GM19043 (cell line): Measurements from ENCODE around the gene VCX2.
"Not testable (repeated sequence)": the region's sequence is repeated elsewhere in the genome, so short reads cannot be mapped to it uniquely, and the experiment has no call there.

Experiments used
- ATAC-seq: cut with Tn5 transposase; IDR thresholded peaks from one replicate; pipeline ENCODE4 v1.9.1; 2021; ENCODE audit warnings: low read depth; ENCODE audit not compliant: unreplicated experiment

The VCX2 gene

DNA sequence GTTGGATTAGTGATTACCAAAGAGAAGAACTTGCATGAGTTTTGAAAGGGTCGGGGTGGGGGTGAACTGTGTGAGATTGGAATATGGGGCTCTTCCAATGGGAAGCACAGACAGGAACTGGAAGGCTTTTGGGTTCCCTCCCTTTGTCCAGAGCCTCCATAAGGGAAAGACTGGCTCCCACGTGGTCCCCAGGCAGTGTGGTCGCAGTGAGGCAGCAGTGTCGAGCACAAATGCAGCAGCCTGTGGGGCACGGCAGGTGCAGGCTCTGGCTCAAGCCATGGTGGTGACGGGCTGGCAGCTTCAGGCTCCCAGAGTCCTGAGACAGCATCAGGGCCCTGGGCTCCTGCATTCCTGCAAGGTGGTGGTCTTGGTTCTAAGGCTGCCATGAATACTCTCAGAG lies 45.5 kb downstream of the VCX2 start:
- no peak for ATAC-seq

DNA sequence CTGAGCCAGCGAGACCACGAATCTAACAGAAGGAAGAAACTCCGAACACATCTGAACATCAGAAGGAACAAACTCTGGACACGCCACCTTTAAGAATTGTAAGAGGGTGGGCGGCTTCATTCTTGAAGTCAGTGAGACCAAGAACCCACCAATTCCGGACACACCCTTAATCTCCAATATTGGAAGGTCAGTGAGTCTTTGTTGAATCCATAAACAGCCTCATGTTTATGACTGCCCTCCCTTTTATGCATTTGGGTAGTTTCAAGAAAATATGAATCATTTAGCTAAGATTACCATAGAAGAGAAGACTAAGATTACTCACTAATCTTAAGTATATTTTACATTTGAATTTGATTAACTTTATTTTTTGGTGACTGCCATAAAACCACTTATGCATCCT lies 48.5 kb downstream of the VCX2 start:
- no peak for ATAC-seq

DNA sequence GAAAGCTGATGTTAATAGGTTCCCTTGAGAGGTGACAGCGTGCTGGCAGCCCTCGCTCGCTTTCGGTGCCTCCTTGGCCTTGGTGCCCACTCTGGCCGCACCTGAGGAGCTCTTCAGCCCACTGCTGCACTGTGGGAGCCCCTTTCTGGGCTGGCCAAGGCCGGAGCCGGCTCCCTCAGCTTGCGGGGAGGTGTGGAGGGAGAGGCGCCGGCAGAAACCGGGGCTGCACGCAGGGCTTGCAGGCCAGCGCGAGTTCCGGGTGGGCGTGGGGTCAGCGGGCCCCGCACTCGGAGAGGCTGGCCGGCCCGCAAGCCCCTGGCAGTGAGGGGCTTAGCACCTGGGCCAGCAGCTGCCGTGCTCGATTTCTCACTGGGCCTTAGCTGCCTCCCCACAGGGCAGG lies 49.7 kb downstream of the VCX2 start:
- ATAC-seq, result not testable (repeated sequence)
